Posterior vena cava (tissue), 2 donors: ENCODE results near the gene AGTPBP1. TPM values are rescaled to one million over a fixed set of nuclear protein-coding genes. Genes with fewer than 3 reads are reported as not detected.

ENCODE experiments used
- DNase-seq: peaks from one replicate; pipeline ENCODE4 v3.0.0-alpha.2; 2020; ENCODE audit warnings: low spot score
- intact Hi-C, 2 donors: fragments of 100-400 bp; cut with DNase I; formaldehyde crosslinking; loops; one replicate each; pipeline versions ENCODE4 v1.14.1 to v1.14.2; 2022 to 2023
- total RNA-seq, 2 donors: library from RNA; stranded (reverse); fragmentation: NEBNext Ultra II Directional; extraction: Animal tissue kit (Norgen Biotek cat#: 25700); gene quantifications; one replicate each; pipeline ENCODE4 v1.2.1, GENCODE V29; 2021
- donor health status: DM: yes; HTN: yes; CAD: no.
- donor health status: DM: yes; HTN: yes; CAD: no.

The AGTPBP1 gene
- total RNA-seq, 2 donors from 2014 or later: 24.8 to 29.8 TPM

- intact Hi-C loops: no loop called here
- DNase-seq: no peak
Observed at GRCh38 chr9:85516455-85516854, 225.3 kb downstream of the AGTPBP1 start.

GRCh38 chr9:85515021-85515420 lies 226.7 kb downstream of the AGTPBP1 start:
- intact Hi-C loops: no loop called here
- no peak for DNase-seq

- DNase-seq: no peak
- intact Hi-C loops: no loop called here
Observed at GRCh38 chr9:85514256-85514655, 227.5 kb downstream of the AGTPBP1 start.

- DNase-seq: no peak
- intact Hi-C loops: no loop called here
Observed at GRCh38 chr9:85511746-85512145, 230.0 kb downstream of the AGTPBP1 start.

GRCh38 chr9:85510830-85511504 lies 230.8 kb downstream of the AGTPBP1 start:
- DNase-seq: no peak
- intact Hi-C loops: no loop called here

GRCh38 chr9:85508616-85509015 lies 233.1 kb downstream of the AGTPBP1 start:
- no peak for DNase-seq
- intact Hi-C loops: no loop called here

- intact Hi-C loops: no loop called here
- no peak for DNase-seq
Observed at GRCh38 chr9:85505612-85506011, 236.1 kb downstream of the AGTPBP1 start.

GRCh38 chr9:85502815-85503655 lies 238.7 kb downstream of the AGTPBP1 start:
- intact Hi-C loops: no loop called here
- DNase-seq: no peak

GRCh38 chr9:85501882-85502281 lies 239.9 kb downstream of the AGTPBP1 start:
- no peak for DNase-seq
- intact Hi-C loops: no loop called here

GRCh38 chr9:85501456-85501855 lies 240.3 kb downstream of the AGTPBP1 start:
- intact Hi-C loops: no loop called here
- DNase-seq: no peak

Other genes starting within 250 kb of the AGTPBP1 start
- gene NAA35, start 199.2 kb upstream of the AGTPBP1 start, total RNA-seq: 10 to 100 TPM; 15.7 to 25.7 TPM